ENCODE data around the gene SPSB1.

The SPSB1 gene

GRCh38 chr1:9316512-9316911 is 23.8 kb downstream of the SPSB1 start:
- no peaks in the 10 kb centered on the region for H3K27me3 ChIP-seq (ENCODE audit: insufficient read depth, low read depth)
- H3K4me3 ChIP-seq (IDR thresholded peaks at IDR 0.05; ENCODE audit: insufficient read depth, low read depth, low read length): no peak overlapping the region
- H4K20me1 ChIP-seq (ENCODE audit: insufficient read depth): no peaks in the 10 kb centered on the region
- H3K4me2 ChIP-seq: peak overlapping the region; percentile 96; the same call in 1 of the 2 replicates
- no peaks in the 10 kb centered on the region for H3K36me3 ChIP-seq (ENCODE audit: insufficient read depth)
- peaks cover 52% of the 10 kb centered on the region for H3K4me1 ChIP-seq (ENCODE audit: low read depth, poor library complexity, severe bottlenecking)
- no peak for TF ChIP-seq CTCF (conservative IDR thresholded peaks at IDR 0.05; ENCODE audit: low read depth, low read length)
- peak overlapping the region; percentile 84; the same call in 1 of the 2 replicates for H3K27ac ChIP-seq
- H3K9ac ChIP-seq: no peak overlapping the region
- H2AFZ ChIP-seq (ENCODE audit: low read depth): no peak overlapping the region
- H3K79me2 ChIP-seq (ENCODE audit: insufficient read depth, low read depth): peaks cover 36% of the 10 kb centered on the region

GRCh38 chr1:9317072-9317471 is 24.4 kb downstream of the SPSB1 start:
- H3K36me3 ChIP-seq (ENCODE audit: insufficient read depth): no peaks in the 10 kb centered on the region
- H3K4me1 ChIP-seq (ENCODE audit: low read depth, poor library complexity, severe bottlenecking): peaks cover 52% of the 10 kb centered on the region
- H2AFZ ChIP-seq (ENCODE audit: low read depth): no peak overlapping the region
- H3K4me2 ChIP-seq: no peak overlapping the region
- H3K79me2 ChIP-seq (ENCODE audit: insufficient read depth, low read depth): peaks cover 30% of the 10 kb centered on the region
- no peak overlapping the region for H3K4me3 ChIP-seq (IDR thresholded peaks at IDR 0.05; ENCODE audit: insufficient read depth, low read depth, low read length)
- no peaks in the 10 kb centered on the region for H4K20me1 ChIP-seq (ENCODE audit: insufficient read depth)
- H3K27me3 ChIP-seq (ENCODE audit: insufficient read depth, low read depth): no peaks in the 10 kb centered on the region
- peak overlapping the region; percentile 12; the same call in 1 of the 2 replicates for H3K27ac ChIP-seq
- TF ChIP-seq CTCF (conservative IDR thresholded peaks at IDR 0.05; ENCODE audit: low read depth, low read length): no peak
- H3K9ac ChIP-seq: no peak overlapping the region

GRCh38 chr1:9317591-9318417 is 25.1 kb downstream of the SPSB1 start:
- H3K36me3 ChIP-seq (ENCODE audit: insufficient read depth): no peaks in the 10 kb centered on the region
- H3K4me1 ChIP-seq (ENCODE audit: low read depth, poor library complexity, severe bottlenecking): peaks cover 44% of the 10 kb centered on the region
- H3K9ac ChIP-seq: no peak overlapping the region
- no peak overlapping the region for H3K4me3 ChIP-seq (IDR thresholded peaks at IDR 0.05; ENCODE audit: insufficient read depth, low read depth, low read length)
- H3K27me3 ChIP-seq (ENCODE audit: insufficient read depth, low read depth): no peaks in the 10 kb centered on the region
- H3K79me2 ChIP-seq (ENCODE audit: insufficient read depth, low read depth): peaks cover 23% of the 10 kb centered on the region; the same call in 1 of the 2 replicates
- no peak overlapping the region for H2AFZ ChIP-seq (ENCODE audit: low read depth)
- no peak for TF ChIP-seq CTCF (conservative IDR thresholded peaks at IDR 0.05; ENCODE audit: low read depth, low read length)
- no peak overlapping the region for H3K4me2 ChIP-seq
- H4K20me1 ChIP-seq (ENCODE audit: insufficient read depth): no peaks in the 10 kb centered on the region
- no peak overlapping the region; the same call in 1 of the 2 replicates for H3K27ac ChIP-seq

GRCh38 chr1:9319208-9319788 is 26.6 kb downstream of the SPSB1 start:
- Histone ChIP-seq H3K36me3 (ENCODE audit: insufficient read depth) (no peaks in the 10 kb centered on the region), H3K4me3 (IDR thresholded peaks at IDR 0.05; ENCODE audit: insufficient read depth, low read depth, low read length) (no peak overlapping the region), H3K9ac (no peak overlapping the region), H3K4me1 (ENCODE audit: low read depth, poor library complexity, severe bottlenecking) (peaks cover 29% of the 10 kb centered on the region), H2AFZ (ENCODE audit: low read depth) (no peak overlapping the region), H3K27ac (no peak overlapping the region), H3K27me3 (ENCODE audit: insufficient read depth, low read depth) (no peaks in the 10 kb centered on the region), H3K4me2 (no peak overlapping the region), H4K20me1 (ENCODE audit: insufficient read depth) (no peaks in the 10 kb centered on the region), H3K79me2 (ENCODE audit: insufficient read depth, low read depth) (peaks cover 10% of the 10 kb centered on the region; the same call in 1 of the 2 replicates)
- no peak for TF ChIP-seq CTCF (conservative IDR thresholded peaks at IDR 0.05; ENCODE audit: low read depth, low read length)

All from KMS-11 (cell line).